Measurements from ENCODE around the gene TMEM175.

TMEM175 gene

DNA sequence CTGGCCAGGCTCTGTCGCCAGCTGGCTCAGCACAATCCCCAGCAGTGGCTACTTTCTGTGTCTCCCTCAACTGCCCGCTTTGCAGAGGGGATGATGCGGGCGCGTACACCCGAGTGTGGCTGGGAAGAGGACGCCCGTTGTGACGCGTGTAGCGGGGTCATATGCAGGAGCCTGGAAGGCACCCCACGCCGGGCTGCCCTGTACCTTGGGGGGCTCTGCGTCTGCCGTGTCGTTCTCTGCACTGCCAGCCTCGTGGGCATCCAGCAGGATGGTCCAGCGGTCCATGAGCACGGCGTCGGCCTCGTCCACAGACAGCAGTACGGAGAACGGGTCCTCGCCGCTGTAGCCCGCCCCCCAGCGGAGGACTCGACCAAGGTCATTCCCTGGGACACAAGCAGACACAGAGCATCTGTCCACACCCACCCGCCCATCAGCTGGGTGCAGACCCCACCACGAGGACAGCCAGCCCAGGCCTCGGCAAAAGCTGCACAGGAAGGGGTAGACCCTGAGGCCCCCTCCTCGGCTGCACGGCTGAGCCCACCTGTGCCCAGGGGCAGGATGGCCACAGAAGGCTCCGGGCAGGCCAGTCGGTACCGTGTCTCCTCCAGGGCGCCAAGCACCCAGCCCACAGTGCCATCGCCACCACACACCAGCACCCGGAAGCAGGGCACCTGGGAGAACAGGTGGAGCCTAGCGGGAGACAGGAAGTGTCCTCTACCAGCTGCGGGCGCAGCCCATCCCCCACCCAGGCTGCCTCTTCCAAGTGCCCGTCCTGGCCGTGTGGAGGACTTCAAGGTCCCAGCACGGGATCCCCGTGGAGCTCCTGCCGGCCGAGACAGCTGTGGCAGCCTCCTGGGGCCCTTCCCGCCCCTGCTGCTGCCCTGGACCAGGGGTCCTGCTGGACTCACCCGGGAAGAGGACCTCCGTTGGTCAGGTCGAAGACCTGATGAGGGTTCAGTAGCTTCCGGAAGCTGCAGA is 30.3 kb downstream of the TMEM175 start:
- H3K4me1 ChIP-seq: no peaks in the 10 kb centered on the region
- no peak for TF ChIP-seq Cebpa-rat (IDR thresholded peaks at IDR 0.05)
- no peaks in the 10 kb centered on the region for H3K27me3 ChIP-seq
- H3K27ac ChIP-seq: 0 out of 2 replicates have a peak overlapping the region, but pooled peaks have one; percentile 6
- H4K20me1 ChIP-seq: peaks cover 34% of the 10 kb centered on the region
- H3K9ac ChIP-seq: no peak overlapping the region
- H3K9me3 ChIP-seq: no peaks in the 10 kb centered on the region
- no peak overlapping the region for H3K4me3 ChIP-seq
- no peak overlapping the region for H3K4me2 ChIP-seq
- peaks cover 98% of the 10 kb centered on the region for H3K36me3 ChIP-seq

DNA sequence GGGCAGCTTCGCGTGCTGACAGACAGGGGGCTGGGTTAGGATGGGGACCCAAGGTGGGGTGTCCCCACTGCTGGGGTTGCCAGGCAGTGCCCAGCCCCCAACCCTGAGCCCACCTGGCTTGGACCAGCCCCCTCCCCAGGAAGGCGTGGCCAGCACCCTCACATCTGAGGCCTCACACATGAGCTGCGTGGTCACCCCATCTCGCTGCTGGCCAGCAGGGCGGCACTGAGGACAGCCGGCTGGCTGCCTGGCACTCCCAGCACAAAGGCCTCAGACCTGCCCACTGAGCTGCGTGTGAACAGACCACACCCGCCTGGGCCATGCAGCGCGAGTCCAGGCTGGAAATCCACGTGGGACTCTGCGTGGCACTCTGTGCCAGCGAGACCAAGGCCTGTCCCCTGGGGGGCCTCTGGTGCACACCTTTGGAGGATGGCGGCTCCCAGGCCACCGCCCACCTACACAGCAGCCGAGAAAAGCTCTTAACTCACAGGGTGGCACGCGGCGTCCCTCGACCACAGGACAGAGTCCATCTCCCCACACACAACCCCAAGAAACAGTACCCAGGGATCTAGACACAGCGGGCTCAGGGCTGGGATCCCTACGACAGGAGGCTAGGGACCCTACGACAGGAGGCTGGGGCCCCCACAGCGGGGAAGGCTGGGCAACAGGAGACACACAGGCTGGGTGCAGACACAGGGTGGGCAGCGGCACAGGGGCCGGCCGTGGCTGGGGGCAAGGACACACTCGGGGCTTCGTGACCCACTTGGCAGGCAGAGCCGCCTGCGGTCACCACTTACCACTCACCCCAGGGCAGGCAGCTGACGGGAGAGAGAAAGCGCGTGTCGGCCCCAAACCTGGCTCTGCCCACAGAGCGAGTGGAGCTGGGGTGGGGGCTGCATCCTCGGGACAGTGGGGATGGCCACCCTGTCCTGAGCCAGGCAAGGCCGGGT is 31.3 kb downstream of the TMEM175 start:
- Histone ChIP-seq H3K36me3 (peaks cover 93% of the 10 kb centered on the region), H4K20me1 (peaks cover 32% of the 10 kb centered on the region), H3K4me3 (no peak overlapping the region), H3K27me3 (no peaks in the 10 kb centered on the region), H3K9ac (no peak overlapping the region), H3K4me1 (peaks cover 4% of the 10 kb centered on the region), H3K27ac (0 out of 2 replicates have a peak overlapping the region, but pooled peaks have one; percentile 6), H3K4me2 (no peak overlapping the region), H3K9me3 (no peaks in the 10 kb centered on the region)
- TF ChIP-seq Cebpa-rat (IDR thresholded peaks at IDR 0.05): no peak

DNA sequence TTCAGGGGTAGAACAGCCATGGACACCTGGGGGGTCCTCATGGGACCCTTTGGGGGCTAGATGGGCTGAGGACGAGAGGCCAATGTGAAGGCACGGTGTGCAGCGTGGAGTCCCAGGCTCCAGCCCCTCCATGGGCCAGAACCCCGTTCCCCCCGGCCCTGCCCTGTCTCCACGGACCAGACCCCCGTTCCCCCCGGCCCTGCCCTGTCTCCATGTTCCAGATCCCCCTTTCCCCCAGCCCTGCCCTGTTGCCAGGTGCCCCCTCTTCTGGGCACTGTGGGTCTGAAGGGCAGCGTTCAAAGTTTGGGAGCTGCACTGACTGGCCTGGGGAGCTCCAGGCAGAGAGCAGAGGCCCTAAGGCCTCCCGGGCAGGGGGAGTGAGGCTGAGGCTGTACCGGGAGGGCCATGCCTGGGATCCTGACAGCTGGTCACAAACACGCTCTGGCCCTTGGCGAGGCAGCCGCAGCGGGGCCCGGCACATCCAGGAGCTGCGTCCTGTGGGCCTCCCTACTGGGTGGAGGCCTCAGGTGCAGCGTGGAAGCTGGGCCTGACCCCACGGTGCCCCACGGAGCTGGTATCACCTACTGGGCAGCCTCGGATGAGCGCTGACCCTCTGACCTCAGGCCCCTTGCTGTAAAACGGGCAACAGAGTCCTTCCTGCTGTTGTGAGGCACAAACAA is 32.2 kb downstream of the TMEM175 start:
- Histone ChIP-seq H3K9me3 (no peaks in the 10 kb centered on the region), H4K20me1 (peaks cover 30% of the 10 kb centered on the region)

DNA sequence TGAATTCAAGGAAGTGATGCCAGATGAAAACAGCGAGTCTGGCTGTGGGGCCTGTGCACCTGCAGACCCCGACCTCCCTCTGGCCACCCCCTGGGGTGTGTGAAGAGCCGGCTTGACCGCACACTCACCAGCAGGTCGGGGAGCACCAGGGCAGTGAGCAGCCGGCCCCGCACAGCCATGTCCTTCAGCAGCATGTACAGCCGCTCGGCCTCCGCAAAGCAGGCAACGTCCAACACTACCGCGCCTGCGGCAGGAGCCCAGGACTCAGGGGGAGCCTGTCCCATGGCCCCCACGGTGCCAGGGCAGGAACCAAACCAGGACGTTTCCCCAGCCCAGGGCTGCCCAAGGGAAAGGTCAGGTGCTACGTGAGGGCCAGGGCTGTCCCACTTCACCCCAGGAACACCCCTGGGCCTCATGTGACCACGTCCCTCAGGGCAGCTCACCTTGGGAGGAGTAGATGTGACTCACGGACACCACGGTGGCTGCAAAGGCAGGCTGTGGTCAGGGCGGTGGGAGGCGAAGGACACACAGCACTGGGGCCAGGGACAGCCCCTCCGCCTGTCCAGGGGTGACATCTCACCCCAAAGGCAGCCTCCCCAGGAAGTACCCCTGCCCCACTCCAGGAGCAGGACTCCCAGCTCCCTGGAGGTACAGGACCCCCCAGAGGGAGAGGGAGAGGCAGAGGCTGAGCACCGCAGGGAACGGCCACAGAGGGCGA is 32.9 kb downstream of the TMEM175 start:
- Histone ChIP-seq H3K9ac (no peak overlapping the region), H3K36me3 (peaks cover 85% of the 10 kb centered on the region), H3K27ac (no peak overlapping the region), H3K4me1 (peaks cover 16% of the 10 kb centered on the region), H3K27me3 (no peaks in the 10 kb centered on the region), H4K20me1 (peaks cover 27% of the 10 kb centered on the region), H3K4me2 (no peak overlapping the region), H3K9me3 (no peaks in the 10 kb centered on the region), H3K4me3 (no peak overlapping the region)
- TF ChIP-seq Cebpa-rat (IDR thresholded peaks at IDR 0.05): no peak

More for the DNA sequence above, 32.2 kb downstream of the TMEM175 start:
- H3K4me3 ChIP-seq: no peak overlapping the region
- H3K36me3 ChIP-seq: peaks cover 88% of the 10 kb centered on the region
- no peak for TF ChIP-seq Cebpa-rat (IDR thresholded peaks at IDR 0.05)
- H3K27me3 ChIP-seq: no peaks in the 10 kb centered on the region
- no peak overlapping the region for H3K9ac ChIP-seq
- H3K4me2 ChIP-seq: no peak overlapping the region
- peaks cover 13% of the 10 kb centered on the region for H3K4me1 ChIP-seq
- no peak overlapping the region for H3K27ac ChIP-seq

DNA sequence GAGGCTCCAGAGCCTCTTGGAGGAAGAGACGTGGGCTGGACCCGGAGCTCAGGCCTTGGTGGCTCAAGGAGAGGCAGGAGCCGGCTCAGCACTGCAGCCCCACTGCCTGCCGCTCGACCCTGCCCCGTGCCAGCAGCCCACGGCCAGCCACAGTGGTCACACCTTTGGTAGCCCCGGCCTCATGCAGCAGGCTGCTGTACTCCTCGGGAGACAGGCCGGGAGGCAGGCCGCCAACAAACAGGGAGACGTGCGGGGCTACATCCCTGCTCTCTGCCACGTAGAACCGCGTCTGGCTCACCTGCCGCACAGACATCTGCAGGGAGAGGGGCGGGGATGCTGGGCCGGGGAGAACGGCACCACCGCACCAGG is 33.5 kb downstream of the TMEM175 start:
- peaks cover 85% of the 10 kb centered on the region for H3K36me3 ChIP-seq

DNA sequence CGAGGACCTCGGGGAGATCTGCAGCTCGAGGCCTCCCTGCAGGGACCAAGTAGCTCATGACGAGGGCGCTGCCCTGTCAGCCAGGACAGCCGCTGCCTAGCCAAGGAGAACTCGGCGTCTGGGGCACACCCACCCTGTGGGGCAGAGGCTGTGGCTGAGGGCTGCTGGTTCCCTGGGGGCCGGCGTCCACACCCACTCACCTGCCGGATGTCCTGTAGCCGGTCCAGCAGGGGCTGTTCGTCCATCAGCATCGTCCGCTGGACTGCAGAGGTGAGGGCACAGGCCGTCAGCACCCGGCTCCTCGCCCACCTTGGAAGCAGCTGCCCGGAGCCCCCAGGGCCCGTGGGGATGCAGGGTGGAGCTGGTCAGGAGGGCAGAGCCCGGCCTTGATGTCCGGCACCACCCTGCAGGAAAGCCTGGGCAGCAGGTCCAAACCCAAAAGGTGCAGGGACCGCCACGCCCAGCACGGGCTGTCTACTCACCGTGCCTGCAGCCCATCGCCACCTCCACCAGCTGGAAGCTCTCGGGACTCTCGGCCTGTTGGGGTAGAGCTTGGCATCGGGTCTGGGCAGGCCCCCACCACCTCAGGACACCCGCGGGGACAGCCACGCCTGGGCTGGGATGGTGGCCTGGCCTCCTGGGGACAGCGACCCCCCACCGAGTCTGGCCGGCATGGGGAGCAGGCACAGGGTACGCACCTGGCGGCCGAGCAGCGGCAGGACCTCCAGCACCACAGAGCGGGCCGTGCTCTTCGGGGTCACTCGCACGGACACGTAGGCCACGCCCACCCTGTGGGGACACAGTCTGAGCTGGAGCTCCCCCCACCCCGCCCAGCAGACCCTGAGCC is 34.2 kb downstream of the TMEM175 start:
- Histone ChIP-seq H3K4me1 (peaks cover 21% of the 10 kb centered on the region), H3K4me2 (no peak overlapping the region), H4K20me1 (peaks cover 36% of the 10 kb centered on the region), H3K27me3 (no peaks in the 10 kb centered on the region), H3K9ac (no peak overlapping the region), H3K27ac (no peak overlapping the region), H3K4me3 (no peak overlapping the region), H3K9me3 (no peaks in the 10 kb centered on the region), H3K36me3 (peaks cover 83% of the 10 kb centered on the region)
- TF ChIP-seq Cebpa-rat (IDR thresholded peaks at IDR 0.05): no peak

More for the DNA sequence above, 33.5 kb downstream of the TMEM175 start:
- no peak for TF ChIP-seq Cebpa-rat (IDR thresholded peaks at IDR 0.05)
- H3K27ac ChIP-seq: no peak overlapping the region
- peaks cover 16% of the 10 kb centered on the region for H3K4me1 ChIP-seq
- no peaks in the 10 kb centered on the region for H3K27me3 ChIP-seq
- H3K9ac ChIP-seq: no peak overlapping the region
- H3K4me2 ChIP-seq: no peak overlapping the region
- H3K4me3 ChIP-seq: no peak overlapping the region
- no peaks in the 10 kb centered on the region for H3K9me3 ChIP-seq
- H4K20me1 ChIP-seq: peaks cover 29% of the 10 kb centered on the region

DNA sequence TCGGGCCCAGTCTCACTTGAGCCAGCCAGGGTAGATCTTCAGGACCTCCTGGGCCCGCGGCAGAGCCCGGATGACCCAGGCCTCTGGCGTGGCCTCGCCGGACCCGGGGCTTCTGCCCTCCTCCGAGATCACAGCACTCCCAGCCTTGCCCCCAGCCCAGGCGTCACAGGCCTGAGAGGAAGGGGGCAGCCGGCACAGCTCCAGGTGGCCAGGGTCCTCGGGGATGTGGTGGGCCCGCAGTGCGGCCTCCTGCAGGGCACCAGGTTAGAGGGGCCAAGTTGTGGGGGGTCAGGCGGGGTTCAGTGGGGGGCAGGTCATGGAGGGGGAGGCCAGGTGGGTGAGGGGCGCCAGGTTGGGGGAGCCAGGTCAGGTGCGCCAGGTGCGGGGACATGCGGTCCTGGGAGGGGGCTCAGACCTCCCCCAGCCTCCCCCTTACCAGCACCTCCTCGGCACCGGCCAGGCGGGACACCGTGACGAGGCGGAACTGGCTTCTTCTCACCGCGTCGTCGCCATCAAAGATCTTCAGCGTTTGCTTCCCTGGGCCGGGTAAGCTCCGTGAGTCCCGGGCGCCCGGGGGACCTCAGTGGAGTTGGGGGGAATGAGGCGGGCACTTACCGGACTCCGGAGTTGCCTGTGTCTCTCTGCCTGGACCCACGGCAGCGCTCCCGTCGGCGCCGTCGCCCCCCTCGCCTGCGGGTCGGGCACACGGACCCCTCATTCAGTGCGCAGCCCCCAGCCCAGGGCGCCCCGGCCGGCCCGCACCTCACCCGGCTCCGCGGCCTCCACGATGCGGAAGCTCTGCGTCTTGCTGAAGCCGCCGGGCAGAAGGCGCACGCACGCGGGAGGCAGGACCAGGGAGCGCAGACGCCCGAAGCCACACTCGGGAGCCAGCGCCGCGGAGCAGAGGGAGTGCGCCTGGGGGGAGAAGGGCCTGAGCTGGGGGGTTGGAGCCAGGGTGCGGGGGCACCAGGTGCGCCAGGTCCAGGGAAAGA is 35.1 kb downstream of the TMEM175 start:
- Histone ChIP-seq H3K9me3 (no peaks in the 10 kb centered on the region), H3K4me3 (no peak overlapping the region), H3K4me1 (peaks cover 30% of the 10 kb centered on the region), H3K27me3 (no peaks in the 10 kb centered on the region), H3K27ac (no peak overlapping the region), H4K20me1 (peaks cover 45% of the 10 kb centered on the region), H3K36me3 (peaks cover 74% of the 10 kb centered on the region), H3K9ac (no peak overlapping the region), H3K4me2 (no peak overlapping the region)
- TF ChIP-seq Cebpa-rat (IDR thresholded peaks at IDR 0.05): no peak
